C4-2B (cell line): ENCODE data around the gene KHDC3L.

Experiments
- H3K27ac ChIP-seq: fragments of 450-650 bp; 2 replicates; pipeline ENCODE4 v1.5.1; 2017
- CTCF ChIP-seq: fragments of 450-650 bp; conservative IDR thresholded peaks from 2 replicates; pipeline ENCODE4 v1.5.1; 2017; ENCODE audit warnings: mild to moderate bottlenecking
- ZFX ChIP-seq: fragments of 450-650 bp; IDR thresholded peaks from 2 replicates; pipeline ENCODE4 v1.6.1; 2017

Gene KHDC3L

GRCh38 chr6:73409395-73409794 is 46.9 kb downstream of the KHDC3L start:
- no peak for TF ChIP-seq CTCF
- no peak overlapping the region for H3K27ac ChIP-seq

- TF ChIP-seq CTCF (no peak), ZFX (no peak)
- no peak overlapping the region for H3K27ac ChIP-seq
These were observed 50.6 kb downstream of the KHDC3L start for GRCh38 chr6:73413102-73413501.
